K562 (cell line): ENCODE data around the gene MTF1. TPM values are rescaled to one million over a fixed set of nuclear protein-coding genes. Genes with fewer than 3 reads are reported as not detected.

Experiments
- ADNP ChIP-seq: fragments of 200-800 bp; sonication (Bioruptor generic); IDR thresholded peaks from 2 replicates; pipeline ENCODE4 v1.6.1; 2016; ENCODE audit warnings: missing genetic modification characterization, missing compliant biosample characterization
- ATF2 ChIP-seq: sonication (generic); formaldehyde crosslinking; IDR thresholded peaks from 2 replicates; pipeline ENCODE4 v1.8.1; 2022; ENCODE audit warnings: missing genetic modification reagents
- CEBPG ChIP-seq, 3 experiments: fragments of 200-800 bp in 1 of 3; sonication (Bioruptor generic) in 1 of 3; sonication (generic) in 1 of 3; formaldehyde crosslinking in 1 of 3; IDR thresholded peaks in 2 of 3; conservative IDR thresholded peaks in 1 of 3; 2 replicates each; pipeline versions ENCODE4 v1.6.1 to v1.8.0; 2016 to 2022; ENCODE audit warnings: missing compliant biosample characterization in 2 of 3, missing genetic modification characterization in 2 of 3, mild to moderate bottlenecking in 1 of 3, missing genetic modification reagents in 1 of 3
- E4F1 ChIP-seq: fragments of 250-450 bp; sonication (Bioruptor Pico); IDR thresholded peaks from 2 replicates; pipeline ENCODE4 v1.5.0; 2021; ENCODE audit warnings: mild to moderate bottlenecking, borderline replicate concordance
- ELF1 ChIP-seq: fragments of 200-800 bp; sonication (Bioruptor generic); IDR thresholded peaks from 2 replicates; pipeline ENCODE4 v1.6.1; 2016; ENCODE audit warnings: missing genetic modification characterization, missing compliant biosample characterization
- GTF2F1 ChIP-seq: IDR thresholded peaks from 2 replicates; pipeline ENCODE4 v1.6.1; 2011; ENCODE audit warnings: low read depth, low read length, improper control_type of control experiment
- NCOA2 ChIP-seq, 2 experiments: fragments of 450-650 bp; IDR thresholded peaks; 2 replicates each; pipeline ENCODE4 v1.6.1; 2018; ENCODE audit warnings: mild to moderate bottlenecking in 2 of 2, moderate library complexity in 1 of 2; ENCODE audit not compliant: partially characterized antibody in 2 of 2
- NR2C1 ChIP-seq, 2 experiments: fragments of 450-650 bp; IDR thresholded peaks; 2 replicates each; pipeline ENCODE4 v1.6.1; 2017; ENCODE audit warnings: mild to moderate bottlenecking in 2 of 2, antibody characterized with exemption in 1 of 2, inconsistent platforms in 1 of 2, missing compliant biosample characterization in 1 of 2, missing genetic modification characterization in 1 of 2
- PML ChIP-seq: IDR thresholded peaks from 2 replicates; pipeline ENCODE4 v1.6.1; 2012; ENCODE audit warnings: low read length, inconsistent platforms
- RBM17 ChIP-seq: fragments of 200-400 bp; formaldehyde crosslinking; IDR thresholded peaks from 2 replicates; pipeline ENCODE4 v1.6.1; 2017; ENCODE audit warnings: low read depth, mild to moderate bottlenecking, low read length, borderline replicate concordance
- SIRT6 ChIP-seq: IDR thresholded peaks from one replicate; pipeline ENCODE4 v1.6.1; 2012; ENCODE audit warnings: low read depth, mild to moderate bottlenecking, control low read depth, inconsistent platforms, low read length, moderate library complexity
- SMARCA4 ChIP-seq: fragments of 450-650 bp; IDR thresholded peaks from 2 replicates; pipeline ENCODE4 v1.6.1; 2016
- TEAD1 ChIP-seq, 2 experiments: fragments of 450-650 bp in 1 of 2; sonication (generic) in 1 of 2; formaldehyde crosslinking; IDR thresholded peaks; 2 replicates each; pipeline versions ENCODE4 v1.4.0 to v1.8.0; 2020 to 2022; ENCODE audit warnings: mild to moderate bottlenecking in 2 of 2, missing genetic modification reagents in 1 of 2
- ZNF140 ChIP-seq: fragments of 250-450 bp; sonication (Bioruptor Pico); IDR thresholded peaks from 2 replicates; pipeline ENCODE4 v1.8.0; 2021; ENCODE audit warnings: moderate library complexity, mild to moderate bottlenecking, inconsistent platforms
- ZNF253 ChIP-seq: fragments of 250-450 bp; sonication (Bioruptor Pico); conservative IDR thresholded peaks from 2 replicates; pipeline ENCODE4 v1.6.1; 2021; ENCODE audit warnings: mild to moderate bottlenecking
- ZNF263 ChIP-seq: sonication (generic); formaldehyde crosslinking; IDR thresholded peaks from 2 replicates; pipeline ENCODE4 v1.8.0; 2022; ENCODE audit warnings: mild to moderate bottlenecking, missing genetic modification reagents, borderline replicate concordance
- ZNF282 ChIP-seq: sonication (generic); formaldehyde crosslinking; IDR thresholded peaks from 2 replicates; pipeline ENCODE4 v1.8.1; 2023; ENCODE audit warnings: missing genetic modification reagents
- ZNF3 ChIP-seq: fragments of 250-450 bp; sonication (Bioruptor Pico); IDR thresholded peaks from 2 replicates; pipeline ENCODE4 v1.5.0; 2021; ENCODE audit warnings: mild to moderate bottlenecking, moderate library complexity
- ZNF592 ChIP-seq: fragments of 450-650 bp; IDR thresholded peaks from 2 replicates; pipeline ENCODE4 v1.6.1; 2017; ENCODE audit warnings: antibody characterized with exemption, mild to moderate bottlenecking
- polyA plus RNA-seq, 8 experiments: library from polyadenylated mRNA; depleted of rRNA in 4 of 8; stranded (reverse) in 5 of 8; unstranded in 3 of 8; fragments of >200 nt; fragmentation: Nextera tagmentation in 2 of 8; fragmentation: Illumina TruSeq in 1 of 8; extraction: Ambion mirVana in 2 of 8; extraction: Trizol in 1 of 8; gene quantifications; 2 replicates each; pipeline versions ENCODE4 v1.2.1 to v1.2.3, GENCODE V29; 2011 to 2014; ENCODE audit warnings: inconsistent platforms in 1 of 8, missing spikeins in 1 of 8
- total RNA-seq, 7 experiments: library from RNA; depleted of rRNA in 6 of 7; stranded (reverse); fragments of >200 nt in 6 of 7; fragmentation: Illumina TruSeq in 2 of 7; extraction: Trizol in 2 of 7; gene quantifications; 2 replicates each; pipeline versions ENCODE4 v1.2.1 to v1.2.3, GENCODE V29; 2011 to 2021; ENCODE audit warnings: low replicate concordance in 1 of 7

MTF1 gene
- total and polyA plus RNA-seq, 9 of the 15 experiments (the other 6 are each of a cell fraction or from before 2014, with no cell fraction given): 1.1 to 12.2 (median 4.3) TPM

DNA sequence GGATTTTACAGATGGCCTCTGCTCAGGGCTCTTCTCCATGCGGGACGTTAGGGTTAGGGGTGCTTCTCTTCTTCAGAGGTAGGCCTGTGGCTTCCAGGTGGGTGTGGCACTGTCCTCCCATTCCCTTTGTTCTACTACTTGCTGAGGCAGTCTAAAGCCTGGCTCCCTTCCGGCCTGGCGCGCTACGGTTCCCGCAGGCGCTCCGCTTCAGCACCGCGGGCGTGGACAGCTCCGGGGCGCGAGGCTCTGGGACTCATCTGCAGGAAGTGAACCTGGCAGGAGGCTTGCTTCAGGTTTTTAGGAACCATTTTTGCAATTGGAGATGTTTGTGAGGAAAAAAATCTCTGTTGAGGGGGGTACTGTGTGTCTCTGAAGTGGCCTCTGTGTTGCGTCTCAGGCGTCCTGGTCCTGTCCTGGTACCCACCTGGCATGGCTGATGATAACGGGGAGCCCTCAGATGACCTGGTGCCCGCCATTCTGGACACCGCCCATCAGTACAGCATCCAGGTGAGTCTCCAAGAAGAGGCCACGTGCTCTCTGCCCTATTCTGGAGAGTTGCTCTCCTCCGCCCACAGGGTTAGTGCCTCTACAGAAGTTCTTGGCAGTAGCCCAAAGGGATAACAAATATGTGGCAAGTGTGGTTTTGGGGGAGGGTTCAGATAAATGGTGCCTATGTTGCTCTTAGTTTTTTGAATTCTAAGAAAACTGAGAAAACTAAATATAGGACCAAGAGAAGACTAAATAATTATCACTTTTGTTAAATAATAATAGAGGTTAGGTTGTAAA, 63.9 kb downstream of the MTF1 start (continued):
- TF ChIP-seq ZNF263 (CRISPR knock-in tag) (peak; percentile 69; the same call in 1 of the 2 replicates), TEAD1 (CRISPR knock-in tag; IDR thresholded peaks at IDR 0.05) (peak; percentile 40 to 77; a peak in 3 of 4 replicates), ZNF282 (CRISPR knock-in tag) (no peak), ZNF253 (CRISPR knock-in tag) (no peak), NR2C1 (IDR thresholded peaks at IDR 0.05) (no peak), NR2C1 (tag; IDR thresholded peaks at IDR 0.05) (no peak), ADNP (no peak), ZNF140 (CRISPR knock-in tag) (no peak), RBM17 (no peak), PML (no peak), ELF1 (tag) (no peak), GTF2F1 (no peak), CEBPG (CRISPR knock-in tag; IDR thresholded peaks at IDR 0.05) (no peak), CEBPG (tag; conservative IDR thresholded peaks at IDR 0.05 in 1 of 2, IDR thresholded peaks at IDR 0.05 in 1 of 2) (no peak), SIRT6 (no peak), NCOA2 (IDR thresholded peaks at IDR 0.05; ENCODE audit: partially characterized antibody in 2 of 2) (no peak), SMARCA4 (0 out of 2 replicates have a peak, but pooled peaks have one; percentile 39), ATF2 (CRISPR knock-in tag) (no peak), ZNF592 (no peak), ZNF3 (CRISPR knock-in tag) (no peak), E4F1 (CRISPR knock-in tag) (no peak)
